Activated CD8-positive, alpha-beta memory T cell treated with anti-CD3 and anti-CD28 coated beads, Interleukin-2, amount 10 ng/mL, durations not matched to agents 7 days and 5 days (primary cell): ENCODE results near the gene IHH. TPM values are rescaled to one million over a fixed set of nuclear protein-coding genes. Genes with fewer than 3 reads are reported as not detected.

ENCODE experiments used
- ATAC-seq: fragments of 150-1000 bp; cut with Tn5 transposase; one replicate; pipeline ENCODE4 v1.10.0; 2021; ENCODE audit warnings: moderate library complexity
- CTCF ChIA-PET: fragments of 350-600 bp; sonication (Branson Sonifier 250); formaldehyde crosslinking; loops from one replicate; lab custom pipeline; 2021; ENCODE audit warnings: antibody characterized with exemption; lab: Charles Lee
- DNase-seq: peaks from one replicate; pipeline ENCODE4 v3.0.0-alpha.2; 2020
- H3K27ac Mint-ChIP-seq: one replicate; pipeline ENCODE4 v1.8.0; 2021; ENCODE audit warnings: mild to moderate bottlenecking, mixed read lengths
- H3K27me3 Mint-ChIP-seq: one replicate; pipeline ENCODE4 v1.8.0; 2021; ENCODE audit warnings: mixed read lengths
- H3K36me3 Mint-ChIP-seq: one replicate; pipeline ENCODE4 v1.8.0; 2021; ENCODE audit warnings: mild to moderate bottlenecking, mixed read lengths
- H3K4me1 Mint-ChIP-seq: one replicate; pipeline ENCODE4 v1.8.0; 2021; ENCODE audit warnings: mixed read lengths
- H3K4me3 Mint-ChIP-seq: one replicate; pipeline ENCODE4 v1.8.0; 2021; ENCODE audit warnings: mild to moderate bottlenecking, moderate library complexity, mixed read lengths
- H3K9me3 Mint-ChIP-seq: one replicate; pipeline ENCODE4 v1.8.0; 2022; ENCODE audit warnings: low read depth, mixed read lengths
- total RNA-seq, 2 experiments: library from RNA; stranded (reverse); gene quantifications; one replicate each; pipeline ENCODE4 v1.2.3, GENCODE V29; 2021

IHH gene
- total RNA-seq = not detected

DNA sequence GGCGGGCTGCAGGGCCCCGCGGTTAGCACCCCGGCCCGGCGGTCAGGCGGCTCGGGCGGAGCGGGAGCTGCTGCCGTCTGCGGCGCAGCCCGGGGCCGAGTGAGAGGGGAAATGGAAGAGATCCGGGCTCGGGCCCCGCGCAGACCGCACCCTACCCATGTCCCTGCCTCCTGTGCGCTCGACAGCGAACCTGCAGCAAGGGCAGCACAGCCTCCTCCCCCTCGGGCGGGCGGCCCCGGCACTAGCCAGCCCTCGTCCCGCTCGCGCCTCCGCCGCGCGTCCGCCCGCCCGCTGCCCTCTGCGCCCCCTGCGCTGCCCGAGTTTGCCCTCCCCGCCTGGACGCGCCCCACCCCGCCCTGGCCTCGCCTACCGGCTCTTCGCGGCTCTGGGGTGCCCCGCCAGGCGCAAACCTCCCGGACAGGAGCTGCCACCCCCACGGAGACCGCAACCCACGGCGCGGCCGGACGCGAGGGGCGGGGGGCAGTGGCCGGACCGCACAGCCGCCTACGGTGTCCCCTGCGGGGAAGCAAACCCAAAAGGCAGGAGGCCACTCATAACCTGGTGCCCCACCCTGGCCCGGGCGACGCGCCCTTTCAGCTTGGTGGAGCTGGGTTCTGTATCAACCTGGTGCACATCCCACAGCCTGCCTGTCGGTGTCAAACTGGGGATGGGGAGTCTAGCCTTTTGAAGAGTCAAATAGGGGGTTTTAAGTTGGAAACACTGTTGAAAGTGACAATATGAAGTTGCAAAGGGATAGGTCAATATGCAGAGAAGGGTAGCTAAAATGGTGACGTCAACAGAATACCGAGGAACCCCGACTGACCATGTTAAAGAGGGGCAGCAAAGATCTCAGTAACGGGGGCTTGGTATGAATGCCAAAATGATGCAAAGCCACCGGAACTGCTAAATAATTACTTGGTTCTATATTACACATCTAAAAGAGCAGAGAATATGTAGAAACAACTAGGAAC is at the start of gene IHH:
TSS of gene IHH (minus strand) at position 101 of the 971 bp plus-strand sequence. CDS start 454 bp downstream, outside the sequence.
- no peak within 1 kb of the TSS for H3K27ac Mint-ChIP-seq
- peak within 1 kb of the TSS; percentile 5 for H3K4me3 Mint-ChIP-seq
- ATAC-seq = no peak
- H3K9me3 Mint-ChIP-seq = no peaks in the 10 kb centered on the region
- H3K4me1 Mint-ChIP-seq = peaks cover 22% of the 10 kb centered on the region
- no peak for DNase-seq
- CTCF ChIA-PET = interaction anchor here (1.0 to 11.9 kb wide), 8 partner anchors 12 to 234 kb away, joined by 3 to 141 read pairs (median 8); partner anchors contain the start of gene NHEJ1
- peaks cover 81% of the 10 kb centered on the region for H3K27me3 Mint-ChIP-seq
- no peaks in the 10 kb centered on the region for H3K36me3 Mint-ChIP-seq

DNA sequence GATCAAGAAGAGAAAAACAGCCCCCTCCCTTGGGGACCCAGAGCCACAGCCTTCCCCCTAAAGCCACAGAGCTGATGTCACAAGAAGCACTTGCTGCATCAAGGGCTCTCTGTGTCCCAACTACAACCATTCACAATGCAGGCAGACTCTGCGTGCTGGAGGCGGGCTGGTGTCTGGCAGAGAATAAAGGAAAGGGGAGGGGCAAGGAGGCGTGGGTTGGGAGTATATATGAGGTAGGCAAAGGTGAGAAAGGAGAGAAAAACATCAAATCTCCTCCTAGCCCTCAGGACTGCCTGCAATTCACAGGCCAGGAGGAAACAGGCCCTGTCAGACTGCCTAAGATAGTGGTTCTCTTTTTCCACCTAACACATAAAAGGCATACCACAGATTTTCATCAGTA is 48.8 kb upstream of the IHH start:
- Mint-ChIP-seq H3K4me1 (peaks cover 5% of the 10 kb centered on the region), H3K4me3 (no peak overlapping the region), H3K27ac (no peak overlapping the region), H3K9me3 (no peaks in the 10 kb centered on the region), H3K36me3 (no peaks in the 10 kb centered on the region), H3K27me3 (no peaks in the 10 kb centered on the region)
- ATAC-seq (no peak), DNase-seq (no peak)
- CTCF ChIA-PET = no interaction called here

DNA sequence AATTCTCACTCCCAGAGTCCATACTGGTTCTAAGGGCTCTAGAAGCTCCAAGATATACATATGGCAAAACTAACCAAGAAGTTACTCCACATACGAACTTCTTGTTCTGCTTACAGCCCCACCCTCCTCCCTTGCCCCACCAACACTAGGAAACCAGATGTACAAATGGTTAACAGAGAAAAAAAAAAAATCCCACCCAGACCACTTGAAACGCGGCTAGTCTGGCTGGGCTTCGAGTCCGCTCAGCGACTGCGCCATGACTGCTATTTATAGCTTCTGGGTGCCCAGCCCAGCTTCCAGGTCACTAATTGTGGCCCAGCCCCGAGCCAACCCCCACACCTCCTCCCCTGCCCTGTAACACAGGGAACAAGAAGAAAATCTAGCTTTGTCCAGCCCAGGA is 47.0 kb upstream of the IHH start:
- peaks cover 5% of the 10 kb centered on the region for H3K4me1 Mint-ChIP-seq
- no peaks in the 10 kb centered on the region for H3K9me3 Mint-ChIP-seq
- CTCF ChIA-PET = interaction anchor here (0.8 to 1.1 kb wide), 2 partner anchors 50 to 78 kb away, joined by 3 to 7 read pairs; no protein-coding TSS in a partner anchor
- DNase-seq = no peak
- H3K27me3 Mint-ChIP-seq = no peaks in the 10 kb centered on the region
- no peak for ATAC-seq
- H3K36me3 Mint-ChIP-seq = no peaks in the 10 kb centered on the region
- H3K27ac Mint-ChIP-seq = no peak overlapping the region
- H3K4me3 Mint-ChIP-seq = no peak overlapping the region

DNA sequence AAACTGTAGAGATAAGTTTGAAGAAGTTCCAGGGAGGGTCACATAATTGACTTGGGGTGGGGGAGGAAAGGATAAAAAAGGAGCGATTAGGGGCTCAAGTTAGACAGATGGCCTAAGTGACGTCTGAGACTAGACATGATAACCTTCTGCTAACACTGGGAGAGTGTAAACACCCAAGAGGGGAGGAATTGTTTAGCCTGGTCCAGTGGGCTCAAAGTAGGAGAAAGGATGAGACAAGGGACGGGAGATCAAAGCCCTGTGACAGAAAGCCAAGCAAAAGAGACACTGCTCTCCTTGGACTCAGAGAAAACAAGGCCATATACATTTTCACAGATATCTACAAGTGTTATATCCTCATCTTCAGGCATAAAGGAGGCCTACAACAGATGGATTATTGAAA is 45.5 kb upstream of the IHH start:
- H3K4me3 Mint-ChIP-seq = no peak overlapping the region
- ATAC-seq = no peak

DNA sequence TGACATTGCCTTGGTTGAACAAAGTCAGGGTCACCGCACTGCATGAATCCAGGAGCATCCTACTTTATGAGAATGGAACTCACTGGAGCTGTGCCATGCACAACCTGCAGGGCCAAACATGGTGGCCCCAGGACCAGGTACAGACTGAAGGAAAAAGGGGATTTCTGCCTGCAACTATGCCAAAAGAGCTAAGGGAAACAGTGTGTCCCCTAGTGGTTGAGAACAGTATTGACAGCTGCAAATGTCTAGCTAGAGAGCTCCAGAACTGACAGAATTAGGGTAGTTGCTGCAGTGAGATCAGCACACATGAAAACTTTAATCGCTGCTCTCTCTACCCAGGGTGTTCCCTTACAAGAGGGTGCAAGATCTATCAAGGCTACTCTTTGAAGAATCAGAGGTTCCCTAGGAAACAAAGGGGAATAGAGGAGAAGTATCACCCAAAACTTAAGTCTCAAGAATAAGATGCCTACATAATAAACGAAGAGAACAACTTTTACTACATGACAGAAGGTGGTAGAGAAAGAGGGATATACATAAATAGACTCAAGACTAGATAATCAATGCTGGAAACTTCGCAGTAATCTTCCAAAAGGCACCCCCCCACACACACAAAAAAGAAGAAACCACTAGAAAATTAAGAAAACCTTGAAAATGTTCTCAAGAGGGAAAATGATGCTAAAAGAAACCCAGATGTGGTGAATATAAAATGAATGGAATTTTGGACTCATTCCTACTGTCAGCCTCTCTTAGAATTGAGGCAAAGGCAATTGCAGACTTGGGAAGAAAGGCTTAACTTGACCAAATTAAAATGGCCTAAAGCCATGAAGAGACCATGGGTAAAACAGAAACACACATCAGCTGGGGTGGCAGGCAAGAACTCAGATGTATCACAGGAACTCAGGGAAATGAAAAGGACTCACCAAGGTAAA is 43.6 kb upstream of the IHH start:
- CTCF ChIA-PET = interaction anchor here (0.7 to 2.7 kb wide), 27 partner anchors 8 to 190 kb away, joined by 3 to 25 read pairs (median 5); no protein-coding TSS in a partner anchor
- Mint-ChIP-seq H3K27me3 (no peaks in the 10 kb centered on the region), H3K4me3 (no peak overlapping the region), H3K4me1 (peaks cover 3% of the 10 kb centered on the region), H3K36me3 (no peaks in the 10 kb centered on the region), H3K9me3 (no peaks in the 10 kb centered on the region), H3K27ac (no peak overlapping the region)
- no peak for DNase-seq
- ATAC-seq = peak; percentile 57

More for the DNA sequence above, 45.5 kb upstream of the IHH start:
- no peaks in the 10 kb centered on the region for H3K9me3 Mint-ChIP-seq
- peaks cover 3% of the 10 kb centered on the region for H3K4me1 Mint-ChIP-seq
- no peak overlapping the region for H3K27ac Mint-ChIP-seq
- CTCF ChIA-PET = interaction anchor here (0.7 to 1.6 kb wide), 3 partner anchors 12 to 50 kb away, joined by 3 read pairs; no protein-coding TSS in a partner anchor
- H3K27me3 Mint-ChIP-seq = no peaks in the 10 kb centered on the region
- H3K36me3 Mint-ChIP-seq = no peaks in the 10 kb centered on the region
- no peak for DNase-seq

DNA sequence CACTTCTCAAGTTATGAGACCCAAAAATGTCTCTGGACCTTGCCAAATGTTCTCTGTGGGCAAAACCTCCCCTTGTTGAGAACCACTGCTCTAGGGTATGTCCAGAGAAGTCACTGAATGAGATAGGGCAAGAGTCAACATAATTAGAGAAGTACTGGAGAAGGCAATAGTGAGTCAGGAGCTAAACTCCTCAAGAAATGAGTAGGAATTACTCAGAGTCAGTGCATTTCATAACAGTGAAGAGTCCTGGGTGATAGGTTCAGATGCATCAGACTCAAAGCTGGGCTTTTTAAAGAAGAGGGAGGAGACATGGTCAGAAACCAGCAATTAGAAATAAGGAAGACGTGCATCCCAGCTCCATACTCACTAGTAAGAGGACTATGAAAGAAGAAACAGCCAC is 38.6 kb upstream of the IHH start:
- ATAC-seq (no peak), DNase-seq (no peak)
- CTCF ChIA-PET = interaction anchor here (0.6 to 1.4 kb wide), 2 partner anchors 63 to 70 kb away, joined by 3 read pairs; no protein-coding TSS in a partner anchor
- Mint-ChIP-seq H3K27me3 (no peaks in the 10 kb centered on the region), H3K4me1 (peaks cover 3% of the 10 kb centered on the region), H3K4me3 (no peak overlapping the region), H3K36me3 (no peaks in the 10 kb centered on the region), H3K9me3 (no peaks in the 10 kb centered on the region), H3K27ac (no peak overlapping the region)

DNA sequence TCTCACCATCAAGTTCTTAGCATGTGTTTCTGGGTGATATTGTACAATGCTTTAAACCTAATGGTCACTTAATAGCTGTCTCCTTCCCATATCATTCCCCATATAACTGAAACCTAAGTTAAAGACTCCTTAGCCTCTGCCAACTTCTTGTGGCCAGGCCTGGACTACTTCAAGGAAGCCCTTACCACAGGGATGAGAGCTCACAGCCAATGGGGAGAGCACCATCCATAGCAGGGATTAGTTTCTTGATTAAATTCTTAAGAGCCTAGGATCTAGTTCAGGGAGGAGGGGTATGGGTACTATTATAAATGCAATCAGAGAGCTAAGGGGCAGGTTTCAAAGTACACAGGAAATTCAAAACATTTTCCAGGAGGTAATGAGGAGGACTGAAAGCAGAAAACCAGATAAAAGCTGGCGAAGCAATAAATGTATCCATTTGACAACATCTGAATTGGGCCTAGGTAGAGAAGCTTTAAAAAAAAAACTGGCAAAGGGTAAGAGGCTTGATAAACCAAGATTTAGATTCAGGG is 34.8 kb upstream of the IHH start:
- CTCF ChIA-PET = interaction anchor here (1.2 to 2.4 kb wide), 4 partner anchors 8 to 37 kb away, joined by 3 to 11 read pairs (median 6); no protein-coding TSS in a partner anchor
- no peaks in the 10 kb centered on the region for H3K27me3 Mint-ChIP-seq
- H3K9me3 Mint-ChIP-seq = no peaks in the 10 kb centered on the region
- no peaks in the 10 kb centered on the region for H3K36me3 Mint-ChIP-seq
- ATAC-seq (no peak), DNase-seq (no peak)
- H3K4me3 Mint-ChIP-seq = no peak overlapping the region
- no peak overlapping the region for H3K27ac Mint-ChIP-seq
- peaks cover 3% of the 10 kb centered on the region for H3K4me1 Mint-ChIP-seq

DNA sequence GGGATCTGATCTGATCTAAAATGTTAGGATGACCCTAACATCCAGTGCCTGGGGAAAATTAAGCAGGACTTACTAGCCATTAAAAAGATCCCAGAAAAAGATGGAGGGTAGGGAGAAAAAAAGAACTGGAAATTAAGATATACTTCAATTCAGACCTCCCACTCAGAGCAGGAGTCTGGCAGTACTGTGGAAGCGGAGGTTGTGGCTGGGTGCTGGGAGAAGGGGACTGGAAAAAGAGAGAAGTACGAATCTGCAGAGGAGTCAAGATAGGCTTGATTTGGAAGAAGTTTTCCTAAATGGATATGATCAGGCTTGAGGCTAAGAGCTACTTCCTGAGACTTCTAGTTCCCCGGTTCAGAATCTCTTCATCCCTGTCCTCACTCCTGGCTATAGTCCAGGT is 33.5 kb upstream of the IHH start:
- no peak for ATAC-seq
- H3K27ac Mint-ChIP-seq = no peak overlapping the region
- no peaks in the 10 kb centered on the region for H3K9me3 Mint-ChIP-seq
- CTCF ChIA-PET = no interaction called here
- no peak overlapping the region for H3K4me3 Mint-ChIP-seq
- DNase-seq = no peak
- H3K27me3 Mint-ChIP-seq = no peaks in the 10 kb centered on the region
- peaks cover 3% of the 10 kb centered on the region for H3K4me1 Mint-ChIP-seq
- H3K36me3 Mint-ChIP-seq = no peaks in the 10 kb centered on the region

DNA sequence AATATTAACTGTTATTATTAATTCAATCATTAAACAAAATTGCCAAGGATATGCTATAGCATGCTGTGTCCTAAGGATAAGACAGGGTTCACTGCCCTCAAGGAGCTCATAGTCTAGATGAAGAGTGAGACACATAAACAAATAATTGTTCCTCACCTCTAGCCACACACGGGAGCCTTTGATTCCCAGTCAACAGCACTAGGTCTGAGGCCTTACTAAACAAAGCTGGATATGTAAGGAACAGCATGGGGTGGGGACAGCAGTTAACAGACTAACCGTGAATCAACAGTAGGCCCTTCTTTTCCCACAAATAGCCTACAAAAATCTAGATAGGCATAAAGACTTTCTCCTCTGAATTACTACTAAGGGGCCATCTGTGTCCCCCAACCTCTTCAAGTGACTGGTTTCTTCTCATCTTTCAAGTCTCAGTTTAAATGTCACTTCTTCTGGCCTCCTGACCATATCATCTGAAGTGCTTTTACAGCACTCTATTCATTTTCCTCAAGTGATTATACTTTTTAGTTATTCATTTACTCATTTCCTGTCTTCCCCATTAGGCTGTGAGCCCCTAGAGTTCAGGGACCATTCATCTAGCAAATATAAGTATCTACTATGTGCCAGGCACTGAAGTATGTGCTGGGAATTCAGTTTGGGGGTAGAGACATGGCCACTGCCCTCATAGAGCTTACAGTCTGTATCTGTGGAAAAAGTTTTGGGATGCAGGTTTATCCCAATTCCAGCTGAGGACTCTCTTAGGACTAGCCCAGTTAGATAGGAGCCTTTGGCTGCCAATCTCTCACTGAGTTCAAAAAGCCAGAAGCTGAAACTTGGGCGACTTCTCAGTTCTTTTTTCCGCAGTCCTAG is 29.9 kb upstream of the IHH start:
- no peak for DNase-seq
- H3K9me3 Mint-ChIP-seq = no peaks in the 10 kb centered on the region
- no peak for ATAC-seq
- H3K27ac Mint-ChIP-seq = no peak overlapping the region
- peaks cover 7% of the 10 kb centered on the region for H3K4me1 Mint-ChIP-seq
- CTCF ChIA-PET = interaction anchor here (1.1 to 3.2 kb wide), 2 partner anchors 13 to 29 kb away, joined by 3 to 17 read pairs; no protein-coding TSS in a partner anchor
- H3K27me3 Mint-ChIP-seq = no peaks in the 10 kb centered on the region
- no peaks in the 10 kb centered on the region for H3K36me3 Mint-ChIP-seq
- no peak overlapping the region for H3K4me3 Mint-ChIP-seq

DNA sequence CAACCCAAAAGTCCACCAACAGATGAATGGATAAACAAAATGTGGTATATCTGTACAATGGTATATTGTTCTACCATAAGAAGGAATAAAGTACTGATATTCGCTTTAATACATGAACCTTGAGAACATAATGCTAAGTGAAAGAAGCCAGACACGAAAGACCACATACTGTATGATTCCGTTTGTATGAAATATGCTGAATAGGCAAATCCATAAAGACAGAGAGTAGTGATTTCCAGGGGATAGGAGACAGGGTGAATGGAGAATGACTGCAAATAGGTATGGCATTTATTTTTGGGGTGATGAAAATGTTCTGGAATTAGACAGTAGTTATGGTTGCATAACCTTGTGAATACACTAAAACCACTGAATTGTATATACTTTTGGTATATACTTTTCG is 28.6 kb upstream of the IHH start:
- Mint-ChIP-seq H3K4me1 (peaks cover 16% of the 10 kb centered on the region), H3K4me3 (no peak overlapping the region), H3K36me3 (no peaks in the 10 kb centered on the region), H3K27me3 (no peaks in the 10 kb centered on the region), H3K9me3 (no peaks in the 10 kb centered on the region), H3K27ac (no peak overlapping the region)
- ATAC-seq = no peak
- CTCF ChIA-PET = no interaction called here
- DNase-seq = no peak

DNA sequence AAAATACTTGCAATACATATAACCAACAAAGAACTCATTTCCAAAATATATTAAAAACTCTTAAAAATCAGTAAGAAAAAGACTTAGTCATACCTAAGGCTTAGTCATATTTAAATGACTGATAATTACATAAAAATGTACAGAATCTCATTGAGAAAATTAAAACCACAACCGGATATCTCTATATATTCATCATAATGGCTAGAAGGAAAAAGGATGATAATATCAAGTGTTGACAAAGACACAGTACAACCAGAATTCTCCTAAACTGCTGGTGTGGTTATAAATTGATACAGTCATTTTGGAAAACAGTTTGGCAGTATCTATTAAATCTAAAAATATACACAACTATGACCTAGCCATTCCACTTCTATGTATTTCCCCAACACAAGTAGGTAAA is 27.1 kb upstream of the IHH start:
- Mint-ChIP-seq H3K36me3 (no peaks in the 10 kb centered on the region), H3K4me1 (peaks cover 16% of the 10 kb centered on the region), H3K9me3 (no peaks in the 10 kb centered on the region), H3K4me3 (no peak overlapping the region), H3K27me3 (no peaks in the 10 kb centered on the region), H3K27ac (no peak overlapping the region)
- ATAC-seq (no peak), DNase-seq (no peak)
- CTCF ChIA-PET = interaction anchor here (1.0 to 1.2 kb wide), 3 partner anchors 12 to 58 kb away, joined by 3 to 4 read pairs (median 3); no protein-coding TSS in a partner anchor

DNA sequence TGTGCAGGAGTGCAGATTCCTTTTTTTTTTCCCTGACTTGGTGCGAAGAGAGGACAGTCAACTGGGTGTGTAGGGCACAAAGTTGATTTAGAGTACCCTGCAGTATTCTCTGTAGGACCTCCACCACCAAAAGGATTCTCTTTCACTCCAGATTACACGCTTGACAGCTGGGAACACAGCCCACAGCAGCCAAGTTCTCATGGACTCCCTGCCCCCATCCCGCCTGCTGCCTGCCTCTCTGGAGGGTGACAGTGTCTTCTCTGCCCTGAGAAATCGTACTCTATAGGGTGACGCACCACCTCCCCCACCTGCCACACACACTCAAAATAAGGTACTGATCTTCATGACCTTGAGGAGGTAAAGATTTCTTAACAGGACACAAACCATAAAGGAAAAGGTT is 26.6 kb upstream of the IHH start:
- H3K9me3 Mint-ChIP-seq = no peaks in the 10 kb centered on the region
- H3K4me1 Mint-ChIP-seq = peaks cover 16% of the 10 kb centered on the region
- CTCF ChIA-PET = interaction anchor here (1.0 to 3.5 kb wide), 2 partner anchors 16 to 57 kb away, joined by 4 to 14 read pairs; no protein-coding TSS in a partner anchor
- no peak for ATAC-seq
- DNase-seq = no peak
- no peak overlapping the region for H3K27ac Mint-ChIP-seq
- H3K27me3 Mint-ChIP-seq = no peaks in the 10 kb centered on the region
- H3K36me3 Mint-ChIP-seq = no peaks in the 10 kb centered on the region
- H3K4me3 Mint-ChIP-seq = no peak overlapping the region
